GM19463 (cell line): ENCODE measurements around the gene ATP8A1.
"Not testable (repeated sequence)": the region's sequence is repeated elsewhere in the genome, so short reads cannot be mapped to it uniquely, and the experiment has no call there.

Source experiments
- ATAC-seq: cut with Tn5 transposase; IDR thresholded peaks from one replicate; pipeline ENCODE4 v1.9.1; 2021; ENCODE audit warnings: mild to moderate bottlenecking, moderate library complexity; ENCODE audit not compliant: unreplicated experiment

The ATP8A1 gene

GRCh38 chr4:42656944-42657792, at the start of gene ATP8A1:
Gene ATP8A1 (minus strand): TSS chr4:42657105. CDS start chr4:42656873, 232 bp downstream.
- ATAC-seq: peak; percentile 63

GRCh38 chr4:42706086-42706485, 49.2 kb upstream of the ATP8A1 start:
- no peak for ATAC-seq

GRCh38 chr4:42703813-42704212, 46.9 kb upstream of the ATP8A1 start:
- ATAC-seq: no peak

GRCh38 chr4:42702895-42703294, 46.0 kb upstream of the ATP8A1 start:
- ATAC-seq: no peak

DNA sequence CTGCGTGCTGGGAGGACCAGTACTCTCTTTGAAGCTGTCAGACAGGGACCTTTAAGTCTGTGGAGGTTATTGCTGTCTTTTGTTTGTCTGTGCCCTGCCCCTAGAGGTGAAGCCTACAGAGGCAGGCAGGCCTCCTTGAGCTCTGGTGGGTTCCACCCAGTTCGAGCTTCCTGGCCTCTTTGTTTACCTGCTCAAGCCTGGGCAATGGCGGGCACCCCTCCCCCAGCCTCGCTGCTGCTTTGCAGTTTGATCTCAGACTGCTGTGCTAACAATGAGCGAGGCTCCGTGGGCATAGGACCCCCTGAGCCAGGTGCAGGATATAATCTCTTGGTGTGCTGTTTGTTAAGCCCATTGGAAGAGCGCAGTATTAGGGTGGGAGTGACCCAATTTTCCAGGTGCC, 44.9 kb upstream of the ATP8A1 start:
- ATAC-seq: not testable (repeated sequence)

GRCh38 chr4:42690537-42690936, 33.6 kb upstream of the ATP8A1 start:
- no peak for ATAC-seq

- ATAC-seq: no peak
Observed at GRCh38 chr4:42683393-42683792, 26.5 kb upstream of the ATP8A1 start.

GRCh38 chr4:42678512-42678911, 21.6 kb upstream of the ATP8A1 start:
- ATAC-seq: no peak

DNA sequence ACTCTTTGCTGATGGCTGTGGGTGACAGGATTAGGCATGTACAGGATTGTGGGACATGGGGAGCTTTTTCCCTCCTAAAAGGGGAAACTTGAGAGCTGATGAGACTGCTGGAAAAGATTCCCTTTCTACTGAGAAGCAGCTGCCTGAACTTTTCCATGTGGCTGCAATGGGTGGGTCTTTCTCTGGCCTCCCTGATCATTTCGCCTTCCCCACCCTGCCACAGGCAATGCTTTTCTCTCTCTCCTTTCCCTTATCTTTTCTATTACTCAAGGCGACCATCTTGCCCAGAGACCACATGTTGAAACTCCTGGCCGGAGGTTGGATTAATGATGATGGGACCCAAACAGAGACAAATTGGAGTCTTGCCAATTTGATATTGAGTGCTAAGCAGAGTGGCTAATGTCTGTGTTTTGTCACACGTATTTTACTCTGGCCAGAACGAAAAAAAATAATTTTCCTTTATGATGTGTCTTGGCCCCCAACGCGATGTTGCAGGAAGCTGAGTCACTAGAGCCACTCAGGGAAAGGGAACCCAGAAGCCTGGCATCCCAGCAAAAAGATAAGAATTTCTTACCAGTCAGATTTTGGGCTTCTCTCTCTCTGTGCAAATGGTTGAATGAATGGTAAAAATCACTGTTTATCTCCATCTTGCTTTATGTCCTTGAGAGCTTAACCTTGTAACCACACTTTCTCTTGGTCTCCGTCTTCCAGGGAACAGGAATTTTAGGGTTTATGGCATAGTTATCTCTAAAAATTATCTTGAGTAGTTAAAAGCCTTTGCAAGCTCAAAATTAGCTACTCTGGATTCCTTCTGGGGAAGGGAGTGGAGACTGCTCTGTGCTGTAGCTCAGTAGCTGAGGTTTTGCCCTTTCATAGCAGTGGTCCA, 19.4 kb upstream of the ATP8A1 start:
- no peak for ATAC-seq

DNA sequence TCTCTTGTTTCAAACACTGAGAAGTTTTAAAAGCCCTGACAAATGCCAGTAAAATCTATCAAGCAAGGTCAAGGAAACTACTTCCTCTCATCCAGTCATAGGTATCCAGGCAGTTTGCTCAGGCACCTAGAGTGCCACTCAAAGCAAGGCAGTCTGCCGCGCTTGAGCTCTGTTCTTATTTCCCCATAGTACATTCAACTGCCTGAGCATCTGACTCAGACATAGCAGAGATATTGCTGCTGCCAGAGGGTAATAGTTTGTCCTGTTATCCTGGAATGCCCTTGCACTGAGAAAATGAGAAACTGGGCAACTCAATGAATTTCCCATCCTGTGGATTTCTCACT, 16.1 kb upstream of the ATP8A1 start:
- peak; percentile 73 for ATAC-seq

GRCh38 chr4:42672359-42673081, 15.6 kb upstream of the ATP8A1 start:
- no peak for ATAC-seq

DNA sequence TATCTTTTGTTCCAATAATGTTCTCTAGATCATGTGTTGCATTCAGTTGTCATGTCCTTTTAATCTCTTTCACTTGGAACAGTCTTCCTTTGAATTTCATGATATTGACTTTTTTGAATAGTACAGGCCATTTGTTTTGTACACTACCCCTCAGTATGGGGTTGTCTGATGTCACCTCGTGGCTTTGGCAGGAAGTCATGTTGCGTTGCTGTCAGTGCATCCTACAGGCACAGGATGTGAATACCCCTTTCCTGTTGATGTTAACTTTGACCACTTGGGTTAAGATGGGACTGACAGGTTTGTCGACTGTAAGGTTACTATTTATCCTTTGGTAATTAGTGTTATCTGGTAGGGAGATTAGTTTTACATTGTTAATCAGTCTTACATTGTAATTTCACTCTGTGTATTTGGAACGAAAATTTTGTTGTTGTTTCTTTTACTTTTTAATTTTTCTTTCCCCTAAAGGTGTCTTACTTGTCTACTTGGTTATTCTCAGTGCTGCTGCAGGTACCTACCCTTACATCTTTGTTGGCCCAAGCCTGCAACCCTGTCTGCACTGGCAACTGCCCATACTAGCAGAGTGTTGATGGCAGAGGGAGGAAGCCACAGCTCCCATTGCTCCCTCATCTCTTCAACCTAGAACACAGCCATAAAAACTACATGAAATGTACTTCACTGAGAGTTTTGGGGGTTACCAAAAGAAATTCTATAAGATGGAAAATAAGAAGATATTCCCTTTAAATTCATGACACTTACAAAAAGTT, 14.7 kb upstream of the ATP8A1 start:
- peak; percentile 64 for ATAC-seq

- ATAC-seq: no peak
Observed at GRCh38 chr4:42658261-42658660, 1.4 kb upstream of the ATP8A1 start.

- ATAC-seq: no peak
Observed at GRCh38 chr4:42656679-42656943, 294 bp downstream of the ATP8A1 start.

DNA sequence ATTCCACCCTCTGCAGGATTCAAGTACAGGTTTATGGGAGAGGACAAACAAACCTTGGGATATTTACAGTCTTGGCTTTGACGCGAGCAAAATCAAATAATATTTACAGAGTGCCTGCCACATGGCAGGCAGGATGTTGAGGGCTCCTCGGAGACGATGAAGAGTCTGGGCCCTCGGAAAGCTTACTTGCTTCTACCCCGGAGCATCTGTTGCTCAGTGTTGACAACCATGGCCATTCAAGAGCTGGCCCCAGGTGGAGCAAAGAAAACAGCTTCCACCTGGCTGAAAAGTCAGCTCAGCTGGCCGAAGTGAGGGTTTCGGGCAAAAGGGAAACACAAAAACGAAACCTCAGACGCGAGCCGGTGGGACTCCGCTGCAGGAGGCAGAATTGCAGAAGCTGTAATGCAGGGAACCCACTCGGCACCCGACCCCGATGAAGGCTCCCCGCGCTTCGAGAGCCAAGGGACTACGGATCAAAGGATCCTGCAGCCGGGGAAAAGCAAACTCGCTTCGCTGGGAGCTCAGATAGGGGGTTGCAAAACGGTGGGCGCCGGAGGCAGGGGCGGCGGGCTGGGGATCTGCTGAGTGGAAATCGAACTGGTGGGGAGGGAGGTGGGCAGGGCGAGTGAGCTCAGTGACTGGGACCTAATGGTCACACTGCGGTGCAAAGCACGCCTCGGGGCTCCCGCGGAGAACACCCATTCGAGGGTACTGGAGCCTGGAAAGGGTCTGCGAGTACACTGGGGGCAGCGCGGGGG, 805 bp downstream of the ATP8A1 start:
- ATAC-seq: peak; percentile 17

DNA sequence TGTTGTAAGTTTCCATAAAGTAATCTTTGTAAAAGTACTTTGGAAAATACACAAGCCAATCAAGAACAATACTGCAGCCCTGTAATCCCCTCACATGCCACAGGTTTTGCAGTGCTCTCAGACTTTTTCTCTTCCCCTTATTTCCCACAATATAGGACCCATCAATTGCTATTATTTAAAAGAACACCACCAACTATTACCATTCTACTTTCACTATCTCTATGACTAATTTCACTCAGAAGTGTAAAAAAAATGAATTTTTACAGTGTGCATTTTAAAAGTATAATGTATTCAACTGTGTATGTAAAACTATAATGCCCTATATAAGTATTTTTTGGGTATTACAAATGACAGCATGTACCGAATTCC, 1.7 kb downstream of the ATP8A1 start:
- no peak for ATAC-seq

DNA sequence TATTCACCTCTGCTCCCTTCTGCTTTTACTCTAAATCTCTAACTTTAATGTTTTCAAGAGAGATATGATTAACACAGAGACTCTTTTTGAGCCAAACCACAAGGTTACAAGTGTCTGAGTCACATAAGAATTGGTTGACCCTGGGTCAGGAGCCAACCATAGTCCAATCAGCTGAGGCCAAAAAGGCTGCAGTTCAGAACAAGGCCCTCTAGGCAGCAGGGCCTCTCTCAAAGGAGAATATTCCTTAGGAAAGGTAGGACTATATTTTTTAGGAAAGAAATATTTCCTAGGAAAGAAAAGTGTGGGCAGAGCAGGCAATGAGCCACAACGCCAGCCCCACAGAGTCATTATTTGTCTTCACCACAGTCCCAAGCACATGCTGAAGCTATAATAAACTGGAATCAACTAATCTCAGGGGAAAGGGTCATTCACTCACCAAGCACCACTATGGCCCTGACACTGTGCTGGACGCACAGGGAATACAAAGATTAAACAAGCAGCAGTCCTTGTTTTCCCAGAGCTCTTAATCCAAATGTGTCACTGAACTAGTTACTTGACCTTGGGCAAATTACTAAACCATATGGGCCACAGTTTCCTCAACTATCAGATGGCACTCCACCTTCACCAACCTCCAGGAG, 2.2 kb downstream of the ATP8A1 start:
- ATAC-seq: peak; percentile 27

- ATAC-seq: no peak
Observed at GRCh38 chr4:42653626-42654560, 3.0 kb downstream of the ATP8A1 start.
